HEK293 (cell line): ENCODE measurements around the gene HID1.

Experiments used
- CTCF ChIA-PET: fragments of 350-600 bp; formaldehyde crosslinking; extraction: SDS; loops from one replicate; lab custom pipeline; 2021; ENCODE audit warnings: antibody characterized with exemption; lab: Yijun Ruan, JAX
- POLR2A ChIA-PET: fragments of 300-600 bp; formaldehyde crosslinking; extraction: SDS; loops from one replicate; lab custom pipeline; 2020; ENCODE audit warnings: antibody characterized with exemption, inconsistent platforms; lab: Yijun Ruan, JAX
- H3K27ac ChIP-seq: fragments of 200-500 bp; sonication (Bioruptor generic); 2 replicates; pipeline ENCODE4 v1.5.1; 2014; ENCODE audit warnings: low read depth, low read length, control low read depth, inconsistent platforms; ENCODE audit errors: extremely low read depth
- H3K36me3 ChIP-seq, 2 experiments: fragments of 200-500 bp in 1 of 2; sonication (Bioruptor generic) in 1 of 2; 1 replicate in 1 of 2; 2 replicates in 1 of 2; pipeline ENCODE4 v1.5.1; 2014 to 2017; ENCODE audit warnings: inconsistent platforms in 2 of 2, low read length in 2 of 2; ENCODE audit not compliant: control insufficient read depth in 2 of 2, insufficient read depth in 1 of 2
- H3K4me1 ChIP-seq: fragments of 200-500 bp; sonication (Bioruptor generic); 2 replicates; pipeline ENCODE4 v1.5.1; 2014; ENCODE audit warnings: mild to moderate bottlenecking, low read length, inconsistent platforms; ENCODE audit not compliant: control insufficient read depth, insufficient read depth
- H3K4me3 ChIP-seq: 2 replicates; pipeline ENCODE4 v1.5.1; 2011; ENCODE audit warnings: low read depth, mild to moderate bottlenecking, control low read depth, low read length, moderate library complexity
- H3K9me3 ChIP-seq: fragments of 200-500 bp; sonication (Bioruptor generic); 2 replicates; pipeline ENCODE4 v1.5.1; 2014; ENCODE audit warnings: low read depth, low read length, inconsistent platforms; ENCODE audit not compliant: control insufficient read depth, insufficient read depth
- AEBP2 ChIP-seq: fragments of 450-650 bp; formaldehyde crosslinking; IDR thresholded peaks from 2 replicates; pipeline ENCODE4 v1.5.1; 2016; ENCODE audit warnings: missing biosample characterization, missing genetic modification characterization, borderline replicate concordance
- ATF2 ChIP-seq: fragments of 450-650 bp; formaldehyde crosslinking; IDR thresholded peaks from 2 replicates; pipeline ENCODE4 v1.5.1; 2016; ENCODE audit warnings: missing biosample characterization, missing genetic modification characterization, low read depth
- CTCF ChIP-seq: fragments of 450-650 bp; formaldehyde crosslinking; IDR thresholded peaks from 2 replicates; pipeline ENCODE4 v1.5.1; 2016; ENCODE audit warnings: missing biosample characterization, missing genetic modification characterization
- TRIM28 ChIP-seq: IDR thresholded peaks from 2 replicates; pipeline ENCODE4 v1.6.1; 2011; ENCODE audit warnings: low read length, control low read depth, borderline replicate concordance
- ZNF112 ChIP-seq: fragments of 450-650 bp; formaldehyde crosslinking; IDR thresholded peaks from 2 replicates; pipeline ENCODE4 v1.5.0; 2017; ENCODE audit warnings: missing biosample characterization, missing genetic modification characterization
- ZNF133 ChIP-seq: fragments of 450-650 bp; formaldehyde crosslinking; IDR thresholded peaks from 2 replicates; pipeline ENCODE4 v1.5.1; 2016; ENCODE audit warnings: missing biosample characterization, missing genetic modification characterization
- ZNF138 ChIP-seq: fragments of 450-650 bp; formaldehyde crosslinking; IDR thresholded peaks from 2 replicates; pipeline ENCODE4 v1.5.1; 2016; ENCODE audit warnings: missing biosample characterization, missing genetic modification characterization, borderline replicate concordance
- ZNF157 ChIP-seq: fragments of 450-650 bp; formaldehyde crosslinking; IDR thresholded peaks from 2 replicates; pipeline ENCODE4 v1.5.1; 2016; ENCODE audit warnings: missing biosample characterization, missing genetic modification characterization
- ZNF19 ChIP-seq: fragments of 450-650 bp; formaldehyde crosslinking; IDR thresholded peaks from 2 replicates; pipeline ENCODE4; 2016; ENCODE audit warnings: missing biosample characterization, missing genetic modification characterization, low read depth
- ZNF211 ChIP-seq: fragments of 450-650 bp; formaldehyde crosslinking; IDR thresholded peaks from 2 replicates; pipeline ENCODE4 v1.5.1; 2016; ENCODE audit warnings: low read depth, missing biosample characterization, missing genetic modification characterization
- ZNF221 ChIP-seq: fragments of 450-650 bp; formaldehyde crosslinking; IDR thresholded peaks from 2 replicates; pipeline ENCODE4 v1.5.1; 2017; ENCODE audit warnings: missing biosample characterization, missing genetic modification characterization, borderline replicate concordance
- ZNF394 ChIP-seq: fragments of 450-650 bp; formaldehyde crosslinking; IDR thresholded peaks from 2 replicates; pipeline ENCODE4 v1.5.1; 2016; ENCODE audit warnings: missing biosample characterization, missing genetic modification characterization, mild to moderate bottlenecking, moderate library complexity, borderline replicate concordance
- ZNF449 ChIP-seq: fragments of 450-650 bp; formaldehyde crosslinking; IDR thresholded peaks from 2 replicates; pipeline ENCODE4 v1.5.1; 2017; ENCODE audit warnings: missing biosample characterization, mild to moderate bottlenecking, missing genetic modification characterization, moderate library complexity
- ZNF518A ChIP-seq: fragments of 450-650 bp; formaldehyde crosslinking; conservative IDR thresholded peaks from 2 replicates; pipeline ENCODE4 v1.5.1; 2016; ENCODE audit warnings: low read depth, missing biosample characterization, missing genetic modification characterization
- ZNF558 ChIP-seq: fragments of 450-650 bp; formaldehyde crosslinking; IDR thresholded peaks from 2 replicates; pipeline ENCODE4 v1.5.1; 2016; ENCODE audit warnings: missing biosample characterization, missing genetic modification characterization
- ZNF707 ChIP-seq: fragments of 450-650 bp; formaldehyde crosslinking; IDR thresholded peaks from 2 replicates; pipeline ENCODE4 v1.5.1; 2016; ENCODE audit warnings: missing biosample characterization, missing genetic modification characterization
- ZNF785 ChIP-seq: fragments of 450-650 bp; formaldehyde crosslinking; IDR thresholded peaks from 2 replicates; pipeline ENCODE4 v1.5.1; 2016; ENCODE audit warnings: missing biosample characterization, missing genetic modification characterization
- TF ChIP-seq, protein P1 (sequence below): sonication (generic); formaldehyde crosslinking; IDR thresholded peaks from 2 replicates; pipeline ENCODE4 v1.8.1; 2022; ENCODE audit warnings: mild to moderate bottlenecking, moderate library complexity, missing genetic modification reagents
- TF ChIP-seq, protein P2 (sequence below): fragments of 450-650 bp; formaldehyde crosslinking; IDR thresholded peaks from 2 replicates; pipeline ENCODE4 v1.5.1; 2016; ENCODE audit warnings: missing biosample characterization, missing genetic modification characterization

Gene HID1

DNA sequence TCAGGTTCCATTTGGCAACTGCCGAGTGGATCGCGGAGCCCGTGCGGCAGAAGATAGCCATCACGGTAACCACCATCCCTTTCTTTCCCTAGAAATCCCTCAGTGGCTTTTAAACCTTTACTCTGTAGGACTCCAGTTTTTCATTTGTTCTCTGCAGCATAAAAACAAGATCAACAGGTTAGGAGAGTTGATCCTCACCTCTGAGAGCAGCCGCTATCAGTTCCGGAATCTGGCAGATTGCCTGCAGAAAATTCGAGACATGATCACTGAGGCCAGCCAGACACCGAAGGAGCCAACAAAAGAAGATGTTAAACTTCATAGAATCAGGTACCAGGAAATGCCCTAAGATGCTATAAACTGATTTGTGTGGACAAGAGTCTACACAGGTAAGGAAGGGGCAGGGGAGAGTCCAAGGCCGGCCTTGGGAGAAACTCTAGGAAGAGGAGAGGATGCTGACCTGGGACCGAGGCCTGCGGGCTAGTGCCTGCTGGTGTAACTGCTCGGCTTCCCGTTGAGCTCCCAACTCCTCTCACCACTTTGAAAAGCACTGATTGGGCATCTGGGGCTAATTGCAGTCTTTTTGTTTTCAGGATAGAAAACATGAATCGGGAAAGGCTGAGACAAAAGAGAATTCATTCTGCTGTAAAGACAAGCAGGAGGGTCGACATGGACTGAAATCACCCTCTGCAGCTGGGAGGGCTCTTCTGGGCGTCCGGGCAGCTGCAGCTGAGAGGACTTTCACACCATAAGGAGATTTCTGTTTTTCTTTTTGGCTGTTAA is 48.0 kb upstream of the HID1 start:
- Histone ChIP-seq H3K4me3 (no peak overlapping the region), H3K9me3 (no peaks in the 10 kb centered on the region), H3K27ac (no peak overlapping the region), H3K36me3 (peaks cover 32 to 67% of the 10 kb centered on the region in 2 experiments), H3K4me1 (no peaks in the 10 kb centered on the region)
- ChIA-PET POLR2A (interaction anchor here (1.2 kb wide), 1 partner anchor 38 kb away, joined by 3 read pairs; no protein-coding TSS in a partner anchor), CTCF (interaction anchor here (0.6 kb wide), 1 partner anchor 10 kb away, joined by 3 read pairs; no protein-coding TSS in a partner anchor)
- TF ChIP-seq ZNF133 (tag by site-specific recombination) (no peak), ZNF19 (tag by site-specific recombination) (no peak), ZNF211 (tag by site-specific recombination) (no peak), ZNF785 (no peak), ZNF449 (tag by site-specific recombination) (no peak), ZNF221 (no peak), ATF2 (tag by site-specific recombination) (no peak), ZNF394 (no peak), ZNF138 (no peak), TRIM28 (no peak)

DNA sequence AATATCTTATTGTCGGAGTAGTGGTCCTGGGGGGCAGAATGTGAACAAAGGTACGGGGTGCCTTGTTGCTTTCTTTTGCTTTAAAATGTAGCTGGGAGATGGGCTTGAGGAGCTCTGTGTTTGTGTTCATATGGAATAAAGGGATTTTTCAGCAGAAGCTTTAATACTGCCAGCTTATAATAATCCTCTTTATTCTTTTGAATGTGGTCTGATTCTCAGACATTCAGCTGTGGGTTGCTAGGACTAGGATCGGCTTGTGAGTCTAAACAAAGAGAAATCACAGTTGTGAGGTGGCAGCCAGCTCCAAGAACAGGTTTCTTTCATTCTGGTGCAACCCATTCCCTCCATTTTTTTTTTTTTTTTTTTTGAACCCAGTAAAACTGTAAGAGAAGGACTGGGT is 47.2 kb upstream of the HID1 start:
- POLR2A ChIA-PET: interaction anchor here (0.6 to 1.2 kb wide), 2 partner anchors 37 to 151 kb away, joined by 3 read pairs; no protein-coding TSS in a partner anchor
- TF ChIP-seq ZNF558: no peak
- no peak for TF ChIP-seq CTCF (tag by site-specific recombination)
- TF ChIP-seq, protein P1, sequence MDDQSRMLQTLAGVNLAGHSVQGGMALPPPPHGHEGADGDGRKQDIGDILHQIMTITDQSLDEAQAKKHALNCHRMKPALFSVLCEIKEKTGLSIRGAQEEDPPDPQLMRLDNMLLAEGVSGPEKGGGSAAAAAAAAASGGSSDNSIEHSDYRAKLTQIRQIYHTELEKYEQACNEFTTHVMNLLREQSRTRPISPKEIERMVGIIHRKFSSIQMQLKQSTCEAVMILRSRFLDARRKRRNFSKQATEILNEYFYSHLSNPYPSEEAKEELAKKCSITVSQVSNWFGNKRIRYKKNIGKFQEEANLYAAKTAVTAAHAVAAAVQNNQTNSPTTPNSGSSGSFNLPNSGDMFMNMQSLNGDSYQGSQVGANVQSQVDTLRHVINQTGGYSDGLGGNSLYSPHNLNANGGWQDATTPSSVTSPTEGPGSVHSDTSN (CRISPR knock-in tag): no peak
- no peak for TF ChIP-seq ZNF157
- TF ChIP-seq ZNF707 (tag by site-specific recombination): no peak
- TF ChIP-seq, protein P2, sequence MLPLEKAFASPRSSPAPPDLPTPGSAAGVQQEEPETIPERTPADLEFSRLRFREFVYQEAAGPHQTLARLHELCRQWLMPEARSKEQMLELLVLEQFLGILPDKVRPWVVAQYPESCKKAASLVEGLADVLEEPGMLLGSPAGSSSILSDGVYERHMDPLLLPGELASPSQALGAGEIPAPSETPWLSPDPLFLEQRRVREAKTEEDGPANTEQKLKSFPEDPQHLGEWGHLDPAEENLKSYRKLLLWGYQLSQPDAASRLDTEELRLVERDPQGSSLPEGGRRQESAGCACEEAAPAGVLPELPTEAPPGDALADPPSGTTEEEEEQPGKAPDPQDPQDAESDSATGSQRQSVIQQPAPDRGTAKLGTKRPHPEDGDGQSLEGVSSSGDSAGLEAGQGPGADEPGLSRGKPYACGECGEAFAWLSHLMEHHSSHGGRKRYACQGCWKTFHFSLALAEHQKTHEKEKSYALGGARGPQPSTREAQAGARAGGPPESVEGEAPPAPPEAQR: no peak
- no peak for TF ChIP-seq AEBP2
- TF ChIP-seq ZNF518A: no peak
- no peak for TF ChIP-seq ZNF112 (tag by site-specific recombination)

More for the DNA sequence above, 47.2 kb upstream of the HID1 start:
- H3K9me3 ChIP-seq: no peaks in the 10 kb centered on the region
- no peak overlapping the region for H3K4me3 ChIP-seq
- peaks cover 32 to 65% of the 10 kb centered on the region in 2 experiments for H3K36me3 ChIP-seq
- H3K27ac ChIP-seq: no peak overlapping the region
- CTCF ChIA-PET: interaction anchor here (0.5 to 1.1 kb wide), 5 partner anchors 11 to 280 kb away, joined by 3 to 4 read pairs (median 3); no protein-coding TSS in a partner anchor
- H3K4me1 ChIP-seq: no peaks in the 10 kb centered on the region
